GM18861 (cell line): Measurements from ENCODE around the gene ALS2.
"Not testable (repeated sequence)": the region's sequence is repeated elsewhere in the genome, so short reads cannot be mapped to it uniquely, and the experiment has no call there.

Experiments used
- ATAC-seq: cut with Tn5 transposase; IDR thresholded peaks from one replicate; pipeline ENCODE4 v1.9.1; 2021; ENCODE audit not compliant: unreplicated experiment

The ALS2 gene

DNA sequence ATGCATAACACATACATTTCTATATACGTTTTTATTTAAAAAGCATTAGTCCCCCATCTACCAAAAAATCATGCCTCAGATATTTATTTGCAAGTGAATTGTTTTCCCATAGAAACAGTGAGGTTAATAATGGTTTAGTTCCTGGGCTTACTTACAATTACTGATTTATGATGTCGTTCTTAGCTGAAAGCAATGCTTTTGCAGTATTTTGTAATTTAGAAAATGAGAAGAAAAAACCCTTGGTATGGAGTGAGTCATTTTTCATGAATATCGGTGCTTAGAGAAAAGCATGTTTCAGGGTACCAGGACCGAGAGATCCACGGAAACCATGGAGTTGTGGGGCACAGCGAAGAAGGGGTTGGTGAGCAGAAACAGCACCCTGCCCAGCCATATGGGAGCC, 13.6 kb upstream of the ALS2 start:
- no peak for ATAC-seq

DNA sequence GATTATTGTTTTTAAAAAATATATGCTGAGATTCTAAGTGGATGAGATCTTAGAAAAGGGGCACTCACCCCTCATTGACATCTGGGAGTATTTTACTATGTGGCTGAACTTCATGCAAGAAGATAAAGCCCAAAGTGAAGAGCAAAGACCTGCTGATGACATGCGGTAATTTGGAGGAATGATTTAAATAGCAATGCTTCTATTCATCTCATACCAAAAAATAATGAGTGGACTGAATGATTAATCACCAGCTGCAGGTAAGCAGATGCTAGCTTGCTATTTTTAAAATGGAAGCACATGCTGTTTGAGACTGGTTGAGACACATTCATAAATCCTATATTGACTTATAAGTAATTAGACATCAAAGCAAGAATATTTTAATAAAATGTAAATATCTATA, 12.9 kb upstream of the ALS2 start:
- ATAC-seq = no peak

DNA sequence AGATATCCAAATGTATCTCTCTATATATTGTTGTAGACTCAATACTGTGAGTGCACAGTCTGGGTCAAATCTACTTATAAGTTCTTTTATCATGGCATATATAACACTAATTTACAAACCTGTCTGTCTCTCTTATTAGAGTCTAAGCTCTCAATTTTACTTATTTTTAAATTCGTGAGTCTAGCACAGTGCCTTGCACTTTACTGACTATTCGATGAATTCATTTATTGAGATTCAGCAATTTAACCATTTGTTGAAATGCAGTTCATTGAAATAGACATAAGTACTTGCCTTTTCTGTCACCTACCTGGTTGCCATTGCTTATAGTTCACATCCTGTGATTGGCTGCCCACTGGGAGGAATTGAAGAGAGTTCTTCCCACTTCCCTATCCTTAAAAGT, 10.3 kb upstream of the ALS2 start:
- no peak for ATAC-seq

DNA sequence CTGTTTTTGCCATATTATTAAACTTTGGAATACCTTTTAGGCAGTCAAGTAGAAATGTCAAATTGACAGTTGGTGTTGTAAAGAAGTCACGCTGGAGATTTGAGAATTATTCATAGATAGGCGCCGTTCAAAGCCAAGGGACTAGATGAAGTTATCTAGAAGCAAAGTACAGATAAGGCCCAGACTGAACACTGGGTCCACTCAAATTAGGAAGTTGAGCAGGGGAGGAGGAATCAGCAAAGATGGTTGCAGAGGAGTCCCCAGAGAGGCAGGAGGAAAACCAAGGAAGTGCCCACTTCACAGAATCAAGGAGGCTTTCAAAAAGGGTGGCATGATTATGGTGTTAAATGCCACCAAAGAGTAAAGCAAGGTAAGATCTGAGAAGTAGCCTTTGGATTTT, 9.6 kb upstream of the ALS2 start:
- no peak for ATAC-seq

DNA sequence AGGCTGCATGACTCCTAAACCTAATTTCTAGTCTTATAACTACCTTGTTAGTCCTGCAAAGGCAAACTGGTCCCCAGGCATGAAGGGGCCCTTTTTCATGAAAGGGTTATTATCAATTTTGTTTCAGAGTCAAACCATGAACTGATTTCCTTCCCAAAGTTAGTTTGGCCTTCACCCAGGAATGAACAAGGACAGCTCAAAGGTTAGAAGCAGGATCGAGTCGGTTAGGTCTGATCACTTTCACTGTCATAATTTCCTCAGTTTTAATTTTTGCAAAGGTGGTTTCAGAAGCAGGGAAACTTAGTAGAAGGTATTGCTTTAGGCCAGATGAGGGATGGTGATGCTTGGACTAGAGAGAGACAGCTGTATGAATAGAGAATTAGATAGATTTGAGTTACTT, 8.7 kb upstream of the ALS2 start:
- no peak for ATAC-seq

DNA sequence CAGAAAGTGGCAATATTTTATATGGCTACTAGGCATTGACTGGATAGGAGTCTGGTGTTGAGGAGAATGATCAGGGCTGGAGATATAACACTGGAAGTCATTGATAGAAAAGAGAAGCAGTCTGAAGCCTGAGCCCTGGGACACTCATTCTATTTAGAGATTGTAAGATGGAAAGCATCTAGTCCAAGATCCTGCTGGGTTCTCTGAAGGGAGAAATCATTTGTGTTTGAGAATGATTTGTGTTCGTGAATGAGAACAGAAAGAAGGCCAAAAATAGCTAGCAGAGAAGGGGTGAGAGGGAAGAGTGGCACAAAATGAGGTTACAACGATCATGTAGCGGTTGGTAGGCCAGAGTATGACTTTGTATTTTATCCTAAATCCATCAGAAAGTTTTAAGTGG, 7.6 kb upstream of the ALS2 start:
- ATAC-seq = no peak

DNA sequence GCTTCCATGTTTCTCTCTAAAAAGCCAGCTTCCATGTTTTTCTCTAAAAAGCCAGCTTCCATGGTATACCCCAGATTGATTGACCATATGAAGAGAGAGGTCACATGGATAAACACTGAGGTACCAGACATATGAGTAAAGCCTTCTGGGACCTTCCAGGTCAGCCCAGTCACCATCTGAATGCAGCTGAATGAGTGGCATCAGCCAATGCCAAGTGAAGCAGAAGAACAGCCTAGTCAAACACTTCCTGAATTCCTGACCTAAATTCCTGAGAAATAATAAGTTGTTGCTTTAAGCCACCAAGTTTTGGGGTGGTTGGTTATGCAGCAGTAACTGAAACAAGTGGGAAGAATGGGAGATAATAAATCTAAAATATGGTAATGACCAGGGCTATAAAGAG, 5.7 kb upstream of the ALS2 start:
- ATAC-seq = no peak

DNA sequence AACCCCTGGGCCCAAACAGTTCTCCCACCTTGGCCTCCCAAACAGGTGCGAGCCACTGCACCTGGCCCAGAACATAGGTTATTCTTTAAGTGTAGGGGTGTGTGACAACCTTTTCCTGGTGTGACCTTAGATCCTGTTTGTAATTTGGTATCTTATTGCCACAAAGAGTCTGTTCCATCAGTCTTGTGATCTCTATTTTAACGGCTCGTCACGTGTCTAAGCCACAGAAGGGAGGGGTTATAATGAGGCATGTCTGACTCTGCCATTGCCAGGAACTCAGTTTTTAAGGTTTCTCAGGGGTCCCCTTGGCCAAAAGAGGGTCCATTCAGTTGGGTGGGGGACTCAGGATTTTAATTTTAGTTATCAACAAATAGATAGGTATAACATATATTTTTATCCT, 4.4 kb upstream of the ALS2 start:
- no peak for ATAC-seq

DNA sequence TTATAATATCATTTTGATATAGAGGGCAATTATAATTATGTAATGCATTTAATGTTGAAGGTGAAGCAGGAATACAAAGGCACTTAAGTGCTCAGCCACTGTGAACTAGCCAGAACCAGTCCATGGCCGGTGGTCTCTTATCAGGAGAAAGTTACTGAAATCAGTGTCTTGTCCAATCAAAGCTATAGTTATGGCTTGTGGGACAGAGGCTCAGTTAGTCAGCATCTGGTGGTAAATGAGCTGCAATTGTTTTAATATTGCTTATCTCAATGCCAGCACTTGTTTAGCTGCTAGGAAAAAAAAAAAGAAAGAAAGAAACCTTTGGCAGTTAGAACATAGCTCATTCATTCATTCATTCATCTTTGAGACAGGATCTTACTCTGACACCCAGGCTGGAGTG, 3.8 kb upstream of the ALS2 start:
- ATAC-seq = no peak

DNA sequence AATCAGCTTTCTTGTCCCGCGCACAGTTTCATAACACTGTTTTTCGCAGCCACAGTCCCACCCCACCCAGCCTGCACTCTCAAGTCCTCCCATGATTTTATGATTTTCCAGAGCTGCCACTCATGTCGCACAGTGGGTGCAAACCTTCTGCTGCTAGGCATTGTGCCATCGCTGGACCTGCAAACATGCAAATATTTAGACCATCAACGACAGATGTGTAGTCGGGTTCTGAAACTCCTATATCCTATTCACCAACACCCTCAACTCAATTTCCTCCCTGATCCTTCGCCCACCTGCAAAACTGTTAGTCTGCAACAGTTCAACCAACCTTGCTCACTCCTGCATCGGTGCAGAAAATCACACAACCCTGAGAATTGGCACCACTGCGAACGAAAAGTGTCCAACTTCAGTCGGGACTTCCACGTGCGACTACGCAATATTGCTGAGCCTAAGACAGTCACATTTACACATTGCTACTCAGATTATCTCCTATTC, 871 bp upstream of the ALS2 start:
- no peak for ATAC-seq

DNA sequence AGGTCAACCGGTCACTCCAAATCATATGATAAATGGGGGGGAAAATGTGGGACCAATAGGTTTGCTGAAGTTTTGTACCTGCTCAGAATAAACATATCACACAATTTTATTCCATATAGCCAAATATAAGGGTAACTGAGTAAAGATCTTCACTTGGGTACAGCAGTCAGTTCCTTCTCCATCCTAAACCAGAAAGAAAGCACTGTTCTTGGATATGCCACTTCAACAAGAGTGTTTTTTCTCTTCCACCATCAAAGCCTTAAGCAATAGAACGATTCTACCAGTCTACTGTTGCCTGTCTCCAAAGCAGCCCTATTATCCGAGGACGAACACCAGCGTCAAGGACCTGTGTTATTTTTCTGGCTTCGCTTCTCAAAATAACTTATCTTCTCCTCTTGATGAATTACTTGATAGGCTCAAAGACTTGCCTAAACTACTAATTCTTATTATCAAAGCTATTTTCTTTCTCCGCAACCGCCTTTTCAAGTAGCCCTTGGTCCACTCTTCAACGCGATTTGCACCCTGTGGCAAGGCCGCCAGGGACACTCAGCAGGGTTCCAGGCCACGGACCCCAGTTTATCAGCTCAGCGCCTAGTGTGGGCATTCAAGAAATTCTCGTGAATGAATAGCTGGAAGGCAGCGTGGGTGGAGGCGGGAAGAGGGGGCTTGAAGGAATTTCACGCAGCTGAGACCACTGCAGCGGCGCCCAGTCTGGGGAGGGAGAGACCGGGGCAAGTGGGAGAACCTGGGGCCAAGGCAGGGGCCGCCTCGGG, 646 bp downstream of the ALS2 start:
- ATAC-seq = no peak

DNA sequence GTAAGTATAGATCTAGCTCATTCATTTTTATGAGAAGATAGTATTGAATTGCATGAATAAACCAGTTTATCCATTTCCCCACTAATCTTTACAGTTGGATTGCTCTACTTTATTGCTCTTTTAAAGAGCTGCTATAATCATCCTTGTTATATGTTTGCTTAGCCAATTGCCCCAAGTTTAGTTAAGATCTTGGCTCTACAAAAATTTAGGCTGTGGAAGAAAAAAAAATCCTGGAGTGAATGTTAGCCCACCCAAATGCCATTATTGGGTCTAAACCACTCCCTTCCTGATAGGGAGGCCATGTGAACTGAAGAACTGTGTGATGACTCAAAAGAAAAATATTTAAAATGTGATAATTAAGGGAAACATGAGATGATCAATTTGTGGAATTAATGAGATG, 2.9 kb downstream of the ALS2 start:
- no peak for ATAC-seq

DNA sequence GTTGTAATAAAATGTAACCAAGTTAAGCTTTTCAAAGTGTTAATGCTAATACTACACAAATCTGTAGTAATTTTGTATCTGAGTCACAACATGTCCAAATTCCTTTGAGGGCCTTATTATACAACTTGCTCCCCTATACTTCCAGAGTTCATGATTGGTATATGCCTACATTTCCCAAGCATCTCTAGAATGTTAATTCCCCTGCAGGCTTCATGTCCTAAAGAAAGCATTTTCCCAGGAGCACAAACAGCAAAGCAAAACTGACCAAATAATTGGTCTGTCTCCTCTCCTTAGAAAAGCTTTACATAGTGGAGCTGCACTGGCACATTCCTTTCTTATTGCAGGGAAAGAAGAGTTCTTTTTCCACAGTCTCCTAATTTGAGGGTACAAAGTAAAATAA, 3.7 kb downstream of the ALS2 start:
- ATAC-seq = no peak

DNA sequence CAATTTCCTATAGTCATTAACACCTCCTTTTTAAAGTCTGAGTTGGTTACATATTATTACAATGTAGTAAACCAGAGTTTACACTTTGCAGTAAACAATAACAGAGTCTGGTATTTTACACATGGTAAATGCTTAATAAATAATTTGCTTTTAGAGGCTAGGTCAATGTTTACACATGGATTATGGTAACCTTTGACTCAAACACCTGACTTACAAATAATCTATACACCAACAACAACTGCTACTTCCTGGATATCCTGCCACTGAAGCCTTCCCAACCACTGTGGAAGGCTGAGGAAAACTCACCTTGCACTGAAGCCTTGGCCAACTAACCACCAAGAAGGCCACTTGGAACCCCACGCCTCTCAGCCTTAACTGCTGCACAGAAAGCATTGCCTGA, 5.4 kb downstream of the ALS2 start:
- no peak for ATAC-seq

DNA sequence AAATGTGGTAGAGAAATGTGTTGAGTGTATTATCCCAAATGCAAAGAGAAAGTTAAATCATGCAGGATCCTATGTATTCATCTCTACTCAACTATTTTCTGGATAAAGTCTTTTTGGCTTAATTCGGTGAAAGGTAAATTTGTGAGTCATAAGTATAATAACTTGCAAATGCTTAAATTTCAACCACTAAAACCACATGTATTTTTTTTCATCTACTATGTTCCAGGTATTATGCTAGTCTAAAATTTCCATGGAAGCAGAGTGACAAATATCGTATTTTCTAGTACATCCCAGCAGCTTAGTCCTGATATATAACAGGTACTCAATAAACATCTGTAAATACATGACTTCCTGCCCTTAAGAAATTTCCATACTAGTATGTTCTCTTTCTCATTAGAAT, 6.2 kb downstream of the ALS2 start:
- ATAC-seq = no peak

DNA sequence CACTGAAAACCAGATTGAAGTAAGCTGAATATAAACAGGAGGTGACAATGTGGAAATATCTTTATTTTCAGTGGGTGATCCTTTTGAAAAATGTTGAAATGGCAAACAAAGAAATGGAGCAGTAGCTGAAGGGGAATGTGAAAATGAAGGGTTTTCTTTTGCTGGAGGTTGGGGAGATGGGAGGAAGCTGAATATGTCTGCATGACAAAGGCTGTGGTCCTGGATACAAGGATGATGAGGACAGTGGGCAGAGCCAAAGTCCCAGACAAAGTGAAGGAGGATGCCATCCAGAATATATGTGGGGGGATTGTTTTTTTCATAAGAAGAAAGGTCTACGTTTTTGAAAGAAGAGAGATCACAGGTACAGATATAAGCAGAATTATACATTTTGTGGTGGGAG, 6.7 kb downstream of the ALS2 start:
- no peak for ATAC-seq

DNA sequence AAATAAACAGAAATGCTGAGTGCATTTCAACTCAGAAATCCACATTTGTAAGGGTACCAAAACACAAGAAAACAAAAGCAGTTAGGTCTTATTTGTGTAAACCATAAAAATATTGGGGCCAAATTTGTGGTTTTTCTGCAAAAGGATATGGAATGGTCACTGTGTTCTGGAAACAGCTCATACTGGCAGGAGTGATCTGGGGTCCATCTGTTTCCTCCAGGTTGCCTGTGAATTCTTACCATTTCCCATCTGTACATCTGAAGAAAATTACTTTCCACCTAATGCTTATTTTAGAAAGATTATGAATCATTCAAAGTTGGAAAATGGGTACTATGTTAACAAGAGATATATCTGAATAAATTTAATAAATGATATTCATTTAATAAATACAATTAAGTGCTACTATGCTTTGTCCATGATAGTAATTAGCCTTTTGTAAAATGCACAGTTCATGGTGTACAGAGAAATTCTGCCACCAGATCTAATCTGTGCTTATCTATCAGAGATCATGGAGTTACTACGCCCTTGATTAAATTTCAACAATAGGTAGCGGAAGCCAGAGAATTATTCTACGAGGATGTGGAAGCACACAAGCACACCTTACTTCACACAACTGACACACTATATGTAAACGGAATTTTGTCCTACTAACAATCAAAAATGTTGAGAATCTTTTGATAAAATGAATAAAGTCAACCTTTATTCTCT, 10.9 kb downstream of the ALS2 start:
- ATAC-seq = no peak

DNA sequence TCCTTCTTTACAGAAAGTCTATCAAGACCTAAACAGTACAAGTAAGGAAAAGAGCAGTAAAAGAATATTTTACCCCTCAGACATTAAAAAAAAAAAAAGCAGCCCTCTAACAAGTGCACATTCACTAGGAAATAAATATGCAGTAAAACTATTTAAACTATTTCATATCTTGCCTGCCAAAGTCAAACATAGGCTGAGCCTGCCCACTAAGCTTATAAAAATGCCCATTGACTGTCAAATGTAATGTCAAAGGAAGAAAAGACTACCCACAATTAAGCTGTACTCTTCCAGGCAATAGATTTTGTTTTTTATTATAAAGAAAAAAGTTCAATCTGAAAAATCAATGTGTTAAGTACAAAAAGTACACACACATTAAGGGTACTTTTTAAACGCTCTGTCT, 11.8 kb downstream of the ALS2 start:
- no peak for ATAC-seq

DNA sequence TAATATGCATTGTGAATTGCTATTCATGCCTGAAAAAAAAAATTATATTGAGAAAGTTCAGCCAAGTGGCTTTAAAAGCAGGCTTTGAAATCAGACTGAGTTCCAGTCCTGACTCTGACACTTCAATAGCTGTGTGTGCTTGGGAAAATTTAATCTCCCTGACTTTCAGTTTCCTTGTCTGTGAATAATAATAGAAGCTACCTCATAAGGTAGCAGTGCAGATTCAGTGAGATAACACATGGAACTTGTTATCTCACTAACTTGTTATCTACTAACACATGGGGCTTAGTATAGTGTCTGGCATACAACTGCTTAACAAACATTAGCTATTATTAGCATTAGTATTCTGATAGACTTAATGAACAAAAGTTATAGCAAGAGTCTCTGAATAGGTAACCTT, 14.9 kb downstream of the ALS2 start:
- ATAC-seq = no peak

DNA sequence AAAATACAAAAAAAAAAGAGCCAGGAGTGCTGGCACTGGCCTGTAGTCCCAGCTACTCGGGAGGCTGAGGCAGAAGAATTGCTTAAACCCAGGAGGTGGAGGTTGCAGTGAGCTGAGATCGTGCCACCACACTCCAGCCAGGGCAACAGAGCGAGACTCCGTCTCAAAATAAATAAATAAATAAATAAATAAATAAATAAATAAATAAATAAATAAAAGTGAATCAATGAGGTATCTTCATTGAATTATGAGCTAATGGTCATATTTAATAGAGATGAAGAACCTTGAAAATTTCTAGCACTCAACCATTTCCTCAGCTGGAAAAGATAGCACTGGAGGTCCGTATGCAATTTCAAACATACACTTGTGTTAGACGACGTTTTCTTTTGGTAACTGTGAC, 16.3 kb downstream of the ALS2 start:
- ATAC-seq = not testable (repeated sequence)

DNA sequence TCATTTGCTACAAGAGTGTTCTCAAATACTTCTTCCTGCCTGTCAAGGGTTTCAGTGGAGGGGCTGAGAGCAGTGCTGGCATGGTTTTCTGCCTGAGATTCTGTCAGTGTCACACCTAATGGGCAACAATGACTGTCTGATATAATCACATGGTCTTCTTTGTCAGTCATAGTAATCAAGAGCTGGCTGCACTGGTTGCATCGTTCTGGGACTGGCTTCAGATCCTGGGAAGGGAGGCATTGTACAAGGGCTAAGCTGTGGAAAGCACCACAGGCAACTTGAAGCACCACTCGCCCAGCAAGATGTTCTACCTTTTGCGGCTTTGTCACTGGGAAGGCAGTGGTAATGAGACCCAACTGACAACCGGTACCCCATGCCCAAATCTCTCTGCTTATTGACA, 19.6 kb downstream of the ALS2 start:
- no peak for ATAC-seq

DNA sequence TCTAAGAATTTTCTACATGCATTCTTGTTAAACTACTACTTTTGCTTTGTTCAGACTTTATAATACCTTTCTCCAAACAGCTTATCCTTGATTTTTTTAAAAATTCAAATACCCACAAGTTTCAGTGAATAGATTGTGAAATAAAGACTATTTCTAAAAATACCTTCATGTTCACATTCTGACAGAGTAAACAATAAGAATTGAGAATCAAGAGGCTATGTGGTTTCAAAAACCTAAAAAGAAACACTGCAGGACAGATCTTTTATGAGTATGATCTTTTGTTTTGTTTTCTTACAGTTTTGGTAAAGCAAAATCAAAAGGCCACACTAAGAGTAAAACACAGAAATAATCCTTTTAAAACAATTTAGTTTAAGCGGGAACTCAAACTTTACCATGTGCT, 21.2 kb downstream of the ALS2 start:
- no peak for ATAC-seq

DNA sequence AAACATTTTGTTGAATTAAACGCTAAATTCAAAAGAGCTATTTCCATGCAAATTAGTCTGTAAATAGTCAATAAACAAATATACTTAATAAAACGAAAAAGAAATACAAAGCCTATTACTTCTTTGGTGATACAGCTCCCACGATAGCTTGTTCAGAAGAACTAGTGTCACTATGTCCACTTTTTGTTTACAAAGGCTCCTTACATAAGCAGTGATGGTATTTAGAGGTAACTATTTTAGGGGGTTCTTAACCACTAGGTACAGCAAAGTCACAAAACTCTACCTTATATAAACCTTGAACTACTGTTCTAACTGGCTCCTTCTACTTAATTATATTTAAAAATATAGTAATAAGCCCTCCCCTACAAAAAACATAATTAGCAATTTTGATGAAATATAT, 21.9 kb downstream of the ALS2 start:
- ATAC-seq = no peak
